Measurements from ENCODE around the gene ANKRD33B. TPM values are rescaled to one million over a fixed set of nuclear protein-coding genes. Genes with fewer than 3 reads are reported as not detected.

The ANKRD33B gene
- total RNA-seq, 2 donors from 2014 or later, result 10.9 to 18.9 TPM

Other genes with a start within 250 kb of the ANKRD33B start
- gene MARCHF6, start 210.4 kb upstream of the ANKRD33B start, total RNA-seq, result 100 to 1,000 TPM; 114 to 120 TPM
- 1 to 10 TPM in 1 of 2 donors, under 1 TPM in 1; 0.57 to 2.6 TPM for gene ROPN1L, start 122.2 kb upstream of the ANKRD33B start, total RNA-seq
- 10 to 100 TPM; 80.1 to 84.3 TPM for gene DAP, start 197.2 kb downstream of the ANKRD33B start, total RNA-seq

All from natural killer cell treated with Interleukin-12 subunit alpha and Interleukin-12 subunit beta and Interleukin-15 and Interleukin-18, amount 100 ng/mL, for 72 hours (primary cell).